ENCODE results near the gene TDRD12. TPM values are rescaled to one million over a fixed set of nuclear protein-coding genes. Genes with fewer than 3 reads are reported as not detected.

TDRD12 gene
- total RNA-seq, 1 experiment from 2014 or later = 0.64 TPM

DNA sequence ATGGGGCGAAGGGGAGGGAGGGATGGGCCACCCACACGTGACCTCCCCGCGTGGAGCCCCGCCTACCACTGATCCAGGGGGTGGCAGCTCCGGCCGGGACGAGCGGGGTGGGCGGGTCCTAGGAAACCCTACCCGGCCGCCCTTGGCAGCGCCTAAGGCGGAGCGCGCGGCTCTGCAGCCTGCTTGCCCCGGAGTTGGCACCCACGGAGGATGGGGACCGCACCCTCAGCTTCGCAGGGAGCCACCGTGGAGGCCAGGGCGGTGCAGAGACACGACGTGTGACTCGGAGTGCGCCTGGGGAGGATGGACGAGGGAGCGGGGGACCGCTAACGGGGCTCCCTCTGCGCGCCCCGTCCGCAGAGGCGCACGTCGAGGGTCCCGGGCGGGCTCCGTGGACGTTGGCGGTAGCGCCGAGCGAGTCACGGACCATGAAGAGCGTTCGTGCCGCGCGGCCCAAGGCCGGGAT, 43.8 kb upstream of the TDRD12 start, which contains the start of gene RGS9BP:
RGS9BP (plus strand) TSS at position 129 of the 466 bp plus-strand sequence. CDS start 416 bp downstream, outside the sequence.
- CTCF ChIA-PET = no interaction called here
- intact Hi-C loops (cut with micrococcal nuclease; ENCODE audit: unreplicated experiment) = no loop called here
- TF ChIP-seq EZH2 (IDR thresholded peaks at IDR 0.05; ENCODE audit: borderline replicate concordance, low read depth, low read length, poor library complexity, severe bottlenecking) = no peak
- TF ChIP-seq, protein P1, sequence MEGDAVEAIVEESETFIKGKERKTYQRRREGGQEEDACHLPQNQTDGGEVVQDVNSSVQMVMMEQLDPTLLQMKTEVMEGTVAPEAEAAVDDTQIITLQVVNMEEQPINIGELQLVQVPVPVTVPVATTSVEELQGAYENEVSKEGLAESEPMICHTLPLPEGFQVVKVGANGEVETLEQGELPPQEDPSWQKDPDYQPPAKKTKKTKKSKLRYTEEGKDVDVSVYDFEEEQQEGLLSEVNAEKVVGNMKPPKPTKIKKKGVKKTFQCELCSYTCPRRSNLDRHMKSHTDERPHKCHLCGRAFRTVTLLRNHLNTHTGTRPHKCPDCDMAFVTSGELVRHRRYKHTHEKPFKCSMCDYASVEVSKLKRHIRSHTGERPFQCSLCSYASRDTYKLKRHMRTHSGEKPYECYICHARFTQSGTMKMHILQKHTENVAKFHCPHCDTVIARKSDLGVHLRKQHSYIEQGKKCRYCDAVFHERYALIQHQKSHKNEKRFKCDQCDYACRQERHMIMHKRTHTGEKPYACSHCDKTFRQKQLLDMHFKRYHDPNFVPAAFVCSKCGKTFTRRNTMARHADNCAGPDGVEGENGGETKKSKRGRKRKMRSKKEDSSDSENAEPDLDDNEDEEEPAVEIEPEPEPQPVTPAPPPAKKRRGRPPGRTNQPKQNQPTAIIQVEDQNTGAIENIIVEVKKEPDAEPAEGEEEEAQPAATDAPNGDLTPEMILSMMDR (conservative IDR thresholded peaks at IDR 0.05; ENCODE audit: low read depth, low read length) = no peak
- no peaks in the 10 kb centered on the region for H3K9me3 ChIP-seq (ENCODE audit: low read depth, low read length, poor library complexity, severe bottlenecking)
- H3K4me1 ChIP-seq (ENCODE audit: insufficient read depth, low read length, poor library complexity, severe bottlenecking) = peaks cover 32% of the 10 kb centered on the region
- POLR2A ChIA-PET (ENCODE audit: low non-redundant PET) = interaction anchor here (0.6 kb wide), 1 partner anchor 13 kb away, joined by 3 read pairs; no protein-coding TSS in a partner anchor
- peak; percentile 85 for DNase-seq (ENCODE audit: low spot score)
- H3K4me3 ChIP-seq (ENCODE audit: low read depth, low read length, poor library complexity, severe bottlenecking) = peak within 1 kb of the TSS; percentile 73
- no peaks in the 10 kb centered on the region for H3K36me3 ChIP-seq (ENCODE audit: insufficient read depth, low read length, poor library complexity, severe bottlenecking)
- BruUV-seq (replicated peaks) = no TSS peak
- peaks cover 6% of the 10 kb centered on the region for H3K27me3 ChIP-seq (replicated peaks; ENCODE audit: insufficient read depth, low read depth, low read length, poor library complexity)
- peak within 1 kb of the TSS; percentile 40 for H3K27ac ChIP-seq (ENCODE audit: low read depth, low read length, poor library complexity, severe bottlenecking)

DNA sequence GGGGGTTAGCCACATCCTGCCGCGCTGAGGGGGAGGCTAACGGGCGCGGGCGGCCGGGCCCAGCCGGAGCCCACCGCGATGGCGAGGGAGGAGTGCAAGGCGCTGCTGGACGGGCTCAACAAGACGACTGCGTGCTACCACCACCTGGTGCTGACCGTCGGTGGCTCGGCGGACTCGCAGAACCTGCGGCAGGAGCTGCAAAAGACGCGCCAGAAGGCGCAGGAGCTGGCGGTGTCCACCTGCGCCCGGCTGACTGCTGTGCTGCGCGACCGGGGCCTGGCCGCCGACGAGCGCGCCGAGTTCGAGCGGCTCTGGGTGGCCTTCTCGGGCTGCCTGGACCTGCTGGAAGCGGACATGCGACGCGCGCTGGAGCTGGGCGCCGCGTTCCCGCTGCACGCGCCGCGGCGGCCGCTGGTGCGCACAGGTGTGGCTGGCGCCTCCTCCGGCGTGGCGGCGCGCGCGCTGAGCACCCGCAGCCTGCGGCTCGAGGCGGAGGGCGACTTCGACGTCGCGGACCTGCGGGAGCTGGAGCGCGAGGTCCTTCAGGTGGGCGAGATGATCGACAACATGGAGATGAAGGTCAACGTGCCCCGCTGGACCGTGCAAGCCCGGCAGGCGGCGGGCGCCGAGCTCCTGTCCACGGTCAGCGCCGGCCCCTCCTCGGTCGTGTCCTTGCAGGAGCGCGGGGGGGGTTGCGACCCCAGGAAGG, 43.2 kb upstream of the TDRD12 start:
- Histone ChIP-seq H3K4me3 (ENCODE audit: low read depth, low read length, poor library complexity, severe bottlenecking) (peak overlapping the region; percentile 73), H3K36me3 (ENCODE audit: insufficient read depth, low read length, poor library complexity, severe bottlenecking) (no peaks in the 10 kb centered on the region), H3K4me1 (ENCODE audit: insufficient read depth, low read length, poor library complexity, severe bottlenecking) (peaks cover 32% of the 10 kb centered on the region), H3K9me3 (ENCODE audit: low read depth, low read length, poor library complexity, severe bottlenecking) (no peaks in the 10 kb centered on the region), H3K27ac (ENCODE audit: low read depth, low read length, poor library complexity, severe bottlenecking) (no peak overlapping the region), H3K27me3 (replicated peaks; ENCODE audit: insufficient read depth, low read depth, low read length, poor library complexity) (peaks cover 6% of the 10 kb centered on the region)
- CTCF ChIA-PET = no interaction called here
- POLR2A ChIA-PET (ENCODE audit: low non-redundant PET) = interaction anchor here (0.6 kb wide), 1 partner anchor 12 kb away, joined by 3 read pairs; no protein-coding TSS in a partner anchor
- no peak for DNase-seq (ENCODE audit: low spot score)
- no TSS peak for BruUV-seq (replicated peaks)
- no peak for TF ChIP-seq EZH2 (IDR thresholded peaks at IDR 0.05; ENCODE audit: borderline replicate concordance, low read depth, low read length, poor library complexity, severe bottlenecking)
- TF ChIP-seq, protein P1 (conservative IDR thresholded peaks at IDR 0.05; ENCODE audit: low read depth, low read length) = no peak
- intact Hi-C loops (cut with micrococcal nuclease; ENCODE audit: unreplicated experiment) = no loop called here

DNA sequence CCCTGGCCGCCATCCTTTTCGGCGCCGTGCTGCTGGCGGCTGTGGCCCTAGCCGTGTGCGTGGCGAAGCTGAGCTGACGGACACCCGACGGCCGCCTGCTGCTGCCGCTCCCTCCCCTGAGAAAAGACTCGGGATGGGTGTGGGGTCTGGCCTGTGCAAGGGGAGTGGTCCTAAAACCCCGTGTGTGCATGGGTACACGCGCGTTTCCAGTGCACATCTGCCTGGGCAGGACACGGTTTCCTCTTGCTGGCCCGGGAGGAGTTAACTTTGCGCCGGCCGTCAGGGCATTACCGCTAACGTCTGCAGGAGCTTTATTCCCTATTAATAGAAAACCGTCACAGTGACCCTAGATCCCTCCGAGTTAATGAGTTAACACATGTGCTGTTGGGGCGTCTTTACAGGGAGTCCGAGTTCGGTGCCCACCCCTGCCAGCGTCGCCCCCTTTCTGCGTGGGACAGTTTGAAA, 42.6 kb upstream of the TDRD12 start:
- H3K4me3 ChIP-seq (ENCODE audit: low read depth, low read length, poor library complexity, severe bottlenecking) = no peak overlapping the region
- CTCF ChIA-PET = no interaction called here

More for the DNA sequence above, 42.6 kb upstream of the TDRD12 start:
- intact Hi-C loops (cut with micrococcal nuclease; ENCODE audit: unreplicated experiment) = no loop called here
- no peaks in the 10 kb centered on the region for H3K9me3 ChIP-seq (ENCODE audit: low read depth, low read length, poor library complexity, severe bottlenecking)
- H3K36me3 ChIP-seq (ENCODE audit: insufficient read depth, low read length, poor library complexity, severe bottlenecking) = no peaks in the 10 kb centered on the region
- H3K27me3 ChIP-seq (replicated peaks; ENCODE audit: insufficient read depth, low read depth, low read length, poor library complexity) = peaks cover 6% of the 10 kb centered on the region
- POLR2A ChIA-PET (ENCODE audit: low non-redundant PET) = no interaction called here
- peaks cover 32% of the 10 kb centered on the region for H3K4me1 ChIP-seq (ENCODE audit: insufficient read depth, low read length, poor library complexity, severe bottlenecking)
- no peak for DNase-seq (ENCODE audit: low spot score)
- H3K27ac ChIP-seq (ENCODE audit: low read depth, low read length, poor library complexity, severe bottlenecking) = no peak overlapping the region
- TF ChIP-seq, protein P1 (conservative IDR thresholded peaks at IDR 0.05; ENCODE audit: low read depth, low read length) = no peak
- no peak for TF ChIP-seq EZH2 (IDR thresholded peaks at IDR 0.05; ENCODE audit: borderline replicate concordance, low read depth, low read length, poor library complexity, severe bottlenecking)
- no TSS peak for BruUV-seq (replicated peaks)

Measured in A673 (cell line).